Stimulated activated CD8-positive, alpha-beta memory T cell treated with anti-CD3 and anti-CD28 coated beads, Interleukin-4, amount 100 ng/mL, for 24 hours (primary cell): ENCODE results near the gene INPP5D.

ENCODE experiments used
- DNase-seq: peaks from one replicate; pipeline ENCODE4 v3.0.0-alpha.2; 2020; ENCODE audit warnings: low read depth

The INPP5D gene

DNA sequence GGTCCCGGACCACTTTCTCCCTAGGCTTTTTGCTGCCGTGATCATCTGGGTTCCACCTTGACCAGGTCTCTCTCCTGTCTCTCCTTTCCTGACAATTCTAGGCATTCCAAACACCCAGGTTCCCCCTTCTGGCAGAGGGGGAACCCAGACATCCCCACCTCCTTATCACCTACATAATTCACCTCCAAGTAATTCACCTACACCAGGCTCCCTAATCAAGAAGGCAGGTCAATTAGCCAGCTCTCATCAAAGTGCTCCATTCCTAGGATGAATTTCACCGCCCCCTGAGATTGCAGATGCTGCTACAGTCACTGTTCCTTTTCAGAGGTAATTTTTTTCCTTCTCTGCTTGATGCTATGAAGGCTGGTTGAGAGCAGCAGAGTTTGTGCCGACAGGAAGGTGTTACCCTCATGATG, 149.0 kb downstream of the INPP5D start:
- DNase-seq: no peak

DNA sequence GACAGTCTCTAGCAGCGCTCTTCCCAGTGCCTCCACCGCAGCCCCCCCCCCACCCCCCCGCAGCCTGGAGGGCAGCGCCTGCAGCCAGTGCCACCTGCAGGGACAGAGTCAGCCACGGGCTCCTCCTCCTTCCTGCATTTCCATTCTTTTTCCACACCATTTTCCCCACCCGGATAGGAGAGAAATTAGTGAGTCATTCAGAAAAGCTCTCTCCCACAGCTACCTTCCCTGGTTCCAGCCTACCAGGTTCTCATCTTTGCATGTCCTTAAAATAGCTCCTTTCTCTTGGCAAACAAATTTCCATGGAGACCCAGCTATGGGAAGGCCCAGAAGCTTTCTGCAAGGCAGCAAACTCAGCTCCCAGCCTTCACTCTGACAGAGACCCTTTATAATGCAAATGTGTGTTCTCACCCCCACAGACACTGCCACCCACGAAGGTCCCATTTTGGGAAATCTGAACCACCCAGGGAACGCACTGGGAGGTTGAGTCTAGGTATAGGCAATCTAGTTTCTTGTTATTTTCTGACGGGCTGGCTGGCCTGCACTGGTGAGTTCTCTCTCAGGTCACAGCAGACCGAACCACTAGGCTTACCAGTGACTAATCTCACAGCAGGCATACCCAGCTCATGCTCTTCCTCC, 149.5 kb downstream of the INPP5D start:
- no peak for DNase-seq

DNA sequence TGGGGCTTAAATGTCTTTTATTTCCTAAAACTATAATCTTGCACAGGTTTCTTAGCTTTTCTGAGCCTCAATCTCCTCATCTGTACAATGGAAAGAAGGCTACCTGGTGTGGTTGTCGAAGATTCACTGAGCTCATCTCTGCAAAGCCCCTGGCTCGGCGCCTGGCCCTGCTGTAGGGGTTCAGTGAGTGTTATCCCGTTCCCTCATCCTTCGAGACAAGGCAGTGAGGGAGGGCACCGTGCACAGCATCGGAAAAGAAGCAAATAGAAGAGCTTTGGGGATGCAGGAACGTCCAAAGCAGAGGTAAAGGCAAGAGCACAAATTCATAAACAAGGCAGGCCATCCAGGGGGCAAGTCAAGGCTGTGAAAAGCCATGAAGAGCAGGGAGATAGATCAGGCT, 150.1 kb downstream of the INPP5D start:
- no peak for DNase-seq

DNA sequence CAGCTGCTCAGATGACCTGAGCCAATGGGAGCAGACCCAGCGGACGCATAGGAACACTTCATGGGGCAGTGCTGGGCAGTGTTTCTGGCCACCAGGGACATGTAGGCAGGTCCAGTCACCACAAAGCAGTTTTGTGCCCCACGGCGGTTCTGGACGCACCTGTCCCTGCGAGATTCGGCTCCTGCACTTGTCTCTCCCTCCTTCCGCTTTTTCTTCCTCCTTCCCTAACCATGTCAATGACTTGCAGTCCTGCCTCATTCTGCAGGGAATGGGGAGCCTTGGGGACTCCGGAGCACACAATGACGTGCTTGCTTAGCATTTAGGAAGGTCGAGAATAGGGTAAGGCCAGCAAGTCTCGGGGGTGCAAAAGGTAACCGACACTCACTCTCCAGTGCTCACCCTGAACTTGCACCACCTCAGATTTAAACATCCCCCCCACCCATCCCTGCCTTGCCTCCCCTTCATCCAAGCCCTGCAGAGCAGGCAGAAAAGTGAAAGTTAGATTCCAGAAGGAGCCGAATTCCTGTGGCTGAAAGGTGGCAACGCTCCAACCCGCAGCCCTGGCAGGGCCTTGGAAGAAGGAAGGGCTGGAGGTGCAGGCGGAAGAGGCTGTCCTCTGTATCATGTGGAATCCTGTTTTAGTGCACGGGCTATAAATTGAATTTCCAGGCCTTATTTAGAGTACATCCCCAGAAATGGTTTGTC, 150.9 kb downstream of the INPP5D start:
- no peak for DNase-seq

DNA sequence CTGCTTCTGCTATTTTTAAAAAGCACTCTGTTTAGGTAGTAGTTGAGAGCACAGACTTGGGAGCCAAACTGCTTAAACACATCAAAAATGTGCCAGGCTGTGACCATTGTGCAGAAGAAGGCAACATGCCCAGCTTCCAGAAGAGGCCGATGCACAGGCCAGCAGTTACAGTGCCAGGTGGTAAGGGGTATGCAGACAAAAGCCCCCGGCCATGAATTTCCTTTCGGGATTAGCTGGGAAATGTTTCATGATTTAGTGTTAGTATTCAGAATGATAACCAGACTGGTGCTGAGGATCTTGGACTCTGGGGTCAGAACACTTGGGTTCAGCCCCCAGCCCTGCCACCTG, 151.4 kb downstream of the INPP5D start:
- DNase-seq: no peak

DNA sequence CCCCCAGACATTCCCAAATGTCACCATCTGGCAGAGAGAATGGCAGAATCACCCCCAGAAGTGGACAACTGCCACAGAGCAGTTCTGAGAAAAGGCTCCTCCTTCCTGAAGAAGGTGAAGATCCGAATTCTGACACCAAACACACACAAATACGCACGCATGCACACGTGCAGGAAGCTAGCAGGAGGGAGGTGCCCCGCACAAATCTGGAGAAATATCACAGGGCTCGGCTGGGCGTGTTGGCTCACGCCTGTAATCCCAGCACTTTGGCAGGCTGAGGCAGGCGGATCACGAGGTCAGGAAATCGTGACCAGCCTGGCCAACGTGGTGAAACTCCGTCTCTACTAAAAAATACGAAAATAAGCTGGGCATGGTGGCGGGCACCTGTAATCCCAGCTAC, 152.9 kb downstream of the INPP5D start:
- no peak for DNase-seq

DNA sequence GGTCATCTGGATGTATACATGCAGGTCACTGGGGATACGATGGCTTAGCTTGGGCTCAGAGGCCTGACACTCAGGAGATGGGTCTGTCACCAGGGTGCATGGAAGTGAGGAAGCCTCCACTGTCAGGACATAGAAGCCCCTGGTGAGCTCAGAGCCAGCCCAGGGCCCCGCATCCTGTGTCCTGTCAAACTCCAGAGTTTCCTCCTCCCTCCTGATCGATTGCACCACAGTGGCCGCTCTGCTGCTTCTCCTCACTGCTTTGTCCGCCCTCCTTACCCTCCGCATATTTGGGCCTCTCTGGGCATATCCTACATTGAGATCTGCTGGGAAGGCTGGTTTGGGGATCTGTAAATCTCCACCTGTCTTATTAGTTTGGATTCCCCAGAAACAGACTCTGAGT, 153.8 kb downstream of the INPP5D start:
- no peak for DNase-seq

DNA sequence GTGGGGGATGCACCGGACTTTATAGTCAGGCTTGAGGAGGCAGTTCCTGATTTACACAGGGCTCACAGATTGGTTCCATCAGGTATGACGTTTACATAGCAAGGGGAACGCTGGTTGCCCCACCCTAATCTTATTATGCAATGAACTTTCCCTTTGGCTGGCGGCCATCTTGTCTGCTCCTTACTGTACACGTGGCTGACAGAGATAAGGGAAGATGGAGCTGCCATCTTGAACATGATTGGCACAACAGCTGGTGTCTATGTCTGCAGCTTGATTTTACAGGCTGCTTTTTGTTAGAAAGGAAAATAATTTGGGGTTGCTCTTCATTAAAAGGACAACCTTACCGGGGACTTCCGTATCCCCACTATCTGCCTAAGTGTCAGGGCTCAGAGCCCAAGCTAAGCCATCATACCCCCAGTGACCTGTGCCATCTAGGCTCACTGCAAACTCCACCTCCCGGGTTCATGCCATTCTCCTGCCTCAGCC, 157.8 kb downstream of the INPP5D start:
- DNase-seq: no peak

DNA sequence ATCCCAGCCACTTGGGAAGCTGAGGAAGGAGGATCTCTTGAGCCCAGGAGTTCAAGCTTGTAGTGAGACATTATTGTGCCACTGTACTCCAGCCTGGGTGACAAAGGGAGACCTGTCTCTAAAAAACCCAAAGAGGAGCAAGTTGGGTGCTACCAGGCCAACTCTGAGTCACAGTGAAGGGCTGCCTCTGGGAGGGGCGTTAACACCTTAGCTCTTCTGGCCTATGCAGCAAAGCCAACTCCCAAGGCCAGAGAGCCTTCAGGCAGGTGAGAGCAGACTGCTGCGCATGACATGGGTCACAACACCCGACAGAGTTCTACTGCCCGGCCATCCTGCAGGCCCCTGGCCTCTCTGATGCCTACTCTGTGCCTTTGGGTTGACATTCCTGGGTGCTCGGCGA, 158.7 kb downstream of the INPP5D start:
- no peak for DNase-seq

DNA sequence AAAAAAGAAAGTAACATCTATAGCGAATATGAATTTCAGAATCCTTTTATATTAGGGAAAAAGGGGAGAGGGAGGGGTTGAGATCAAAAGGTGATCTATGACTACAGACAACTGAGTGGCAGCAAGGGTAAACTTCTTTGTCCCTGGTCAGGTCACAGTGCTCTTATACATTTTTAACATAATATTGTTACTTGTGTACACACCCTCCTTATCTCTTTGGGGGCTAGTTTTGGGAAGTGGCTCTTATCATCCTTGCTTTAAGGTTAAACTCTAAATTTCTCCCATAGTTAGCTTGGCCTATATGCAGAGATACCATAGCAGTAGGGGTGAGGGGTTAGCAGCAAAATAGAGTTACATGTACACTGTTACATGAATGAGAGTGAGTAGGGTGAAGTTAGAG, 159.7 kb downstream of the INPP5D start:
- DNase-seq: no peak

DNA sequence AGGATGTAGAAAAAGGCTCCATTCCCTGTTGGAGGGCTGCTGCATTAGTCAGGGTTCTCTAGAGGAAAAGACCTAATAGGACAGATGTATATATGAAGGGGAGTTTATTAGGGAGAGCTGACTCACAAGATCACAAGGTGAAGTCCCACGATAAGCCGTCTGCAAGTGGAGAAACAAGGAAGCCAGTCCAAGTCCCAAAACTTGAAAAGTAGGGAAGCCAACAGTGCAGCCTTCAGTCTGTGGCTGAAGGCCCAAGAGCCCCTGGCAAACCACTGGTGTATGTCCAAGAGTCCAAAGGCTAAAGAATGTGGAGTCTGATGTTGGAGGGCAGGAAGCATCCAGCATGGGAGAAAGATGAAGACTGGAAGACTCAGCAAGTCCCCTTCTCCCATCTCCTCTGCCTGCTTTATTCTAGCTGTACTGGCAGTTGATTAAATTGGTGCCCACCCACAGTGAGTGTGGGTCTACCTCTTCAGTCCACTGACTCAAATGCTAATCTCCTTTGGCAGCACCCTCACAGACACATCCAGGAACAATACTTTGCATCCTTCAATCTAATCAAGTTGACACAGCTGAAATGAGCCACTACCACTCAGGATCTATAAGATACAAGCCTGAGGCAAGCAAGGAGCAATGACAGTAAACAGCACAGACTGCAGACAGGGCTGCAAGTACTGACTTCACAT, 161.4 kb downstream of the INPP5D start:
- DNase-seq: no peak

DNA sequence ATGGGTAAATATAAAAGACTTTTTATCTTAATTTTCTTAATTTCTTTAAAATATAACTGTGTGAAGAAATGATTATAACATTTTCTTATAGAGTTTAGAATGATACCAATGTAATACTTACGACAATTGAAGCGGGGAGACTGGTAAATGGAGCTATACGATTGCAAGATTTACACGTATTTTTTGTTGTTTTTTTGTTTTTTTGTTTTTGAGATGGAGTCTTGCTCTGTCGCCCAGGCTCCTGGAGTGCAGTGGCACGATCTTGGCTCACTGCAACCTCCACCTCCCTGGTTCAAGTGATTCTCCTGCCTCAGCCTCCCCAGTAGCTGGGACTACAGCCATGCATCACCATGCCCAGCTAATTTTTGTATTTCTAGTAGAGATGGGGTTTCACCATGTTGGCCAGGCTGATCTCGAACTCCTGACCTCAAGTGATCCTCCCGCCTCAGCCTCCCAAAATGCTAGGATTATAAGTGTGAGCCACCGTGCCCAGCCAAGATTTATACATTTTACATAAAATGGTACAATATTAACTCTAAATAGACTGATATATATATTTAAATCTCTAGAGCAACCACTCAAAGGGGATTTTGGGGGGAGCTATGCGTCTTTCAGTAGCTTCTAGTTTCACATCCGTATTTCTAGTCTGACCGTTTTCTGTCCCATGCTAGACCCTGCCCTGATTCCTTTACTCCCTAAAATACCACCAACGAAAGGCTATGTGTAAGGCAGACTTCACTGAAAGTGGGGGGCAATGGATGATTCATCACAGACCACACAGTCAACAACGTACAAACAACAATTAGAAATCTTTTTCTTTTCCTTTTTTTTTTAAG, 163.1 kb downstream of the INPP5D start:
- no peak for DNase-seq

DNA sequence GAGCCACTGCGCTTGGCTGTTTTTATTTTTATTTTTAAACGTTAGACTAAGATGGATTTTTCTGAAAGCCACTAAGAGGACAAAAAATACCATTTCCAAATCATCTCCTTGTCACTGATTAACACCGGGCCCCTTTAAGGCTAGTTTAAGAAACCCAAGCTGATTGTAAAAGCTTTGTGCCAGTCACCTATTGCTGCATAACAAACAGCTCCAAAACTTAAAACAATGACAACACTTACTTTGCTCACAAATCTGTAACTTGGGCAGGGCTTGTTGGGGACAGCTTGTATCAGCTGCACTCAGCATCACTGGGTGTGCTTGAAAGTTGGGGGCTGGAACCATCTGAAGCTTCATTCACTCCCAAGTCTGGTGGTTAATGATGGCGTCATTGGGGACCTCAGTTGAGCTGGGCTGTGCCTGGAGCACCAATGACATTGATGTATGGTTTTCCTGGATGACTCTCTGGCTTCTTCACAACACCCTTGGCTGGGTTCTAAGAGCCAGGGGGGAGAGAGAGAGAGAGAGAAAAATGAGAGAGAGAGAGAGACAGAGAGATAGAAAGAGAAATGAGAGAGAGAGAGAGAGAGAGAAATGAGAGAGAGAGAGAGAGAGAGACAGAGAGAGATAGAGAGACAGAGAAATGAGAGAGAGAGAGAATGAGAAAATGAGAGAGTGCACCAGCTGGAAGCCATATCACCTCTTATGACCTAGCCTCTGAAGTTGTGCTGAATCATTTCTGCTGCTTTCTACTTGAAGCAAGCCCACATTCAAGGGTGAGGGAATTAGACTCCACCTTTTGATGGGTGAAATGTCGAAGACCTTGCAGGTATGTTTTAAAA, 165.3 kb downstream of the INPP5D start:
- DNase-seq: no peak

DNA sequence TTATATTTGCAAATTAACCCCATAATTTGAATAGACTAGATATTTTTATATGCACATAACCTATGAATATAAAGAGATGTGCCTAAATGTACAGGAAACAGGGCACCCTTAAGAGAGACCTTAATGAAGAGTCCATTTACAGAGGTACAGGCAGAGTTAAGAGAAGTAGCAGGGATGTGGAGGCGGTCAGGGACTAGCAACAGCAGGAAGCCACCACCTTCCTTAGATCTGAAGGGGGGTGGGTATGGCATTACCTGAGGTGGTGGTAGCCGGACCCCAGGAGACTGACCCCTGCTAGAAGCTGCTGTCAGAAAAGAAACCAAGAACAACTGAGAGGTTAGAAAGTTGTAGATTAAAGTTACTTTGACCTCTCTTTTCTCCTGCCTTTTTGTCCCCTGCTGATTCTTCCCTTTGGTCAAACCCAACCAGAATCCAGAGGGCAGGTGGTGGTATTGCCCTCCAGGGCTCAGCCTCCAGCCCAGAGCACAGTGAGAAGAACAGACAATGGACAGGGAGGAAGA, 166.4 kb downstream of the INPP5D start:
- no peak for DNase-seq

DNA sequence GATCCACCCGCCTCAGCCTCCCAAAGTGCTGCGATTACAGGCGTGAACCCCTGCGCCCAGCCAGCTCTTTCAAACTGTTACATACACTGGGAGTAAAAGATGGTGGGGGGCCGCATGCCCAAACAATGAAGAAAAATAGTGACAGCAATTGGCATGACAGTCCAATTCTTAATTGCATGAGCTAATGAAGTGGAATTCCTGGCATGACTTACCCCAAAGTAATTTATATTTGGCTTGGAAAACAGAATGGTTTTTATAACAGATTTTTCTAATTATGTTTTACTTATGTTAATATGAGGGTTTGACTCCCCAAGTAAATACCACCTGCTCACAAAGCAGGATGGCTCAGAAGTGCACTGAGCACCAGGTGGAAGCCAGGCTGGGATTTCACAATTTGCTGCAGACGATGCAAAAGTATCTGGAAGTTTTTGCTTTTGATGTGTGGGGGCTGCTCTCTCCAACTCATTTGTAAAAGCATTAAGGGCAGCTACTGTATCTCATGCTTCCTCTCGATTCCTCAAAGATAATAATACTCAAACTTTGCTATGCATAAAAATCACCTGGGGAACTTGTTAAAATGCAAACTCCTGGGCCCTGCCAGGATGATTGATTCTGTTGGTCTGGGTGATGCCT, 167.3 kb downstream of the INPP5D start:
- no peak for DNase-seq

DNA sequence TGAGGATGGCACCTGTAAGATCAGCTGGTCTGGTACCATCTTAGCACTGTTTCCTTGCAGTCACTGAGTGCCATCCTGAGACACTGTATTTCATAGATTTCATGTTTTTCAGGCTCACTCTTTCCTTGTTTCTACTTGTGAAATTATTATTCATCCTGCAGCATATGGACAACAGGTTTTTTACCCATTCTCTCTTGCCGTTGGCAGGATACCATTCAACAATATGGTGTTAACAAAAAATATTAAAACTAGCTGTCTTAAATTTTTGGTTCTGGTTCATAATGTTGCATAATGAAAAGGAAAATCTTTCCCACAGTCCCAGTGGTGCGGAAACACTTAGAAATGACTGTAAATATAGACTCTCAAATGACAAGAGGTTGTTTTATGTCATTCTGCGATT, 168.2 kb downstream of the INPP5D start:
- no peak for DNase-seq

DNA sequence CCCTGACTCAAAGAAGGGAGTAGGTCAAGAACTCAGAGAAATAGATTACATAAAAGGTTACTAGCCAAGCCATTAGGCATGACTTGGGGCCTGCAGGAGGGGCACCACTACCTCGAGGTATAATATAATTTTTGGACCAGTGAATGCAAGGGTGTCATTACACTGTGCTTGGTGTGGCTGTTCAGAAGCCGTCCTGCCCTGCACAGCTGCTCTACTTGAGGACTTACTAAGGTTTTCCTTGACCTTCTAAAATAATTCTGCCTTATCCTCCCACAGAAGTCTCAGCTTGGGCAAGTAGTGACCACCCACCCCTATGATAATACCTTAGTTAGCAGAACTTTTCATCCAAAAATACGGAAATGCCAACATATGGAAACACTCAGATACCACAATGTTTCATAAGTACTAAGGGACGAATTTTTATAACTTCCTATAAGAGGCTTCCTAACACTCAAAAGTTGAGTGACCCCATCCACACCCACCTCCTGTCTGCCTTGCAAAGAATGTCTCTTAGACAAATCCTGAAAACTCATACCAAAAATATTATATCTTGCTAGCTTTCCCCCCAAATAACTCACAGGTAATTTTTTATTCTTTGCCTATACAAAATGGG, 173.6 kb downstream of the INPP5D start:
- no peak for DNase-seq

DNA sequence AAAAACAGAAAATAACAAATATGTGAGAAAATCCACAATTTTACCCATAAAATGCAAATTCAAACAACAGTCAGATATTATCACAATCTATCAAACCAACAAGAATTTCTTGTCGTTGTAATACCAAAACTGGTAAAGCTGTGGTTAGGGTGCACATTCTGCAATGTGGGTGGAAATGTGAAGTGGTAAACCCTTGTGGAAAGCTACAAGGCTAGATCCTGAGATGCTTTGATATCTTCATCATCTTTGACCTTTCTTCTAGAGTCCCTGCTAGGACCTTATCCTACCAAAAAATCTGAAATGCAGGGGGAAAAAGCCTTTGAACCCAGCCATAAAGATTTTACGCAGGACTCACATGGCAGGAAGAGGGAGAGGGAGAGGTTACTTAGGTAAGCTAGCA, 174.1 kb downstream of the INPP5D start:
- no peak for DNase-seq

DNA sequence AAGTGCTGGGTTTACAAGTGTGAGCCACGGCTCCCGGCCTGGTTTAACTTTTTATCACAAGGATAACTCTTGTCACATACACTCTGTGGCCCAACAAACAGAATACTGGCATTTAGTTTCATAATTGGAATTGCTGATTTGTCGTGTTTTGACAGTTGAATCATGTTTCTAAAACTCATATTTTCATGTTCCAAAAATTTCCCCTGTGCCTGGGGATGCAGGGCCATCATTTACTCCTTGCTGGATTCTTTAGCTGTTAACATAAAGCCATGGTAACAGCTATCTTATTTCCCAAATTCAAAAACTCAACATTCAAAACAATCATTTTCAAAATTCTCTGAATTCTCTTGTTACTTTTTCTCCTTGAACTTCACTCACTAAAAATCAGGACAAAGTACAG, 174.9 kb downstream of the INPP5D start:
- DNase-seq: no peak

DNA sequence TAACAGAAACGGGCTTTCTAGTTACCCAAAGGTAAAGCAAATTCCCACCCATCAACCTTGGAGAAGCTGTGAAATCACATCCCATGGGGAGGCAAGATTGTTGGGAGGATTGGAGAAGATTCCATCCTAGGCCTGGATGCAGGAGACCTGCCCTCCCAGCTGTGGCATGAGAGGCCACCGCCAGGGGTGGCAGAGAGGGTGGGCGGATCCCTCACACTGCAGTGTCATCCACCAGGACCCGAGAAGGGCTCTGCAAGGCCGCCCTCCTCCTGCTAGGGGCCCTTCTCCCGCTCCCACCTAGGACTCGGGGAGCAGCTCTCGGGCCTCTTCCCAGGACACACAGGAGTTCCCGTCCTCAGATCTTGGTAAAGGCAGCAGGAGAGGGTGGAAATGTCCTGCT, 175.8 kb downstream of the INPP5D start:
- no peak for DNase-seq
